HG03066 (cell line): Measurements from ENCODE around the gene ARHGEF17.

ENCODE experiments used
- ATAC-seq: cut with Tn5 transposase; IDR thresholded peaks from one replicate; pipeline ENCODE4 v1.9.1; 2021; ENCODE audit warnings: low read depth; ENCODE audit not compliant: unreplicated experiment

The ARHGEF17 gene

GRCh38 chr11:73376803-73377629 lies 68.9 kb downstream of the ARHGEF17 start:
- peak; percentile 19 for ATAC-seq

GRCh38 chr11:73379189-73379880 lies 71.3 kb downstream of the ARHGEF17 start:
- ATAC-seq: no peak

GRCh38 chr11:73380331-73380730 lies 72.3 kb downstream of the ARHGEF17 start:
- ATAC-seq: no peak

- no peak for ATAC-seq
These were observed 72.9 kb downstream of the ARHGEF17 start for GRCh38 chr11:73380897-73381410.

- ATAC-seq: no peak
These were observed 73.5 kb downstream of the ARHGEF17 start for GRCh38 chr11:73381589-73381988.

- ATAC-seq: no peak
These were observed 74.1 kb downstream of the ARHGEF17 start for GRCh38 chr11:73382183-73382582.

- no peak for ATAC-seq
These were observed 74.7 kb downstream of the ARHGEF17 start for GRCh38 chr11:73382747-73383146.

GRCh38 chr11:73383249-73384124 lies 75.4 kb downstream of the ARHGEF17 start:
- ATAC-seq: no peak

GRCh38 chr11:73384125-73384441 lies 76.0 kb downstream of the ARHGEF17 start:
- no peak for ATAC-seq

- no peak for ATAC-seq
These were observed 76.4 kb downstream of the ARHGEF17 start for GRCh38 chr11:73384531-73384871.

GRCh38 chr11:73384872-73385689 lies 77.0 kb downstream of the ARHGEF17 start:
- peak; percentile 49 for ATAC-seq

- no peak for ATAC-seq
These were observed 77.9 kb downstream of the ARHGEF17 start for GRCh38 chr11:73386016-73386415.

- no peak for ATAC-seq
These were observed 78.5 kb downstream of the ARHGEF17 start for GRCh38 chr11:73386546-73386945.

GRCh38 chr11:73387594-73388264 lies 79.7 kb downstream of the ARHGEF17 start:
- ATAC-seq: no peak

GRCh38 chr11:73388265-73389133 lies 80.4 kb downstream of the ARHGEF17 start:
- ATAC-seq: no peak

GRCh38 chr11:73389134-73389525 lies 81.1 kb downstream of the ARHGEF17 start:
- ATAC-seq: no peak

- ATAC-seq: no peak
These were observed 81.8 kb downstream of the ARHGEF17 start for GRCh38 chr11:73389916-73390315.
